ENCODE measurements around the gene S100A3.

The S100A3 gene

DNA sequence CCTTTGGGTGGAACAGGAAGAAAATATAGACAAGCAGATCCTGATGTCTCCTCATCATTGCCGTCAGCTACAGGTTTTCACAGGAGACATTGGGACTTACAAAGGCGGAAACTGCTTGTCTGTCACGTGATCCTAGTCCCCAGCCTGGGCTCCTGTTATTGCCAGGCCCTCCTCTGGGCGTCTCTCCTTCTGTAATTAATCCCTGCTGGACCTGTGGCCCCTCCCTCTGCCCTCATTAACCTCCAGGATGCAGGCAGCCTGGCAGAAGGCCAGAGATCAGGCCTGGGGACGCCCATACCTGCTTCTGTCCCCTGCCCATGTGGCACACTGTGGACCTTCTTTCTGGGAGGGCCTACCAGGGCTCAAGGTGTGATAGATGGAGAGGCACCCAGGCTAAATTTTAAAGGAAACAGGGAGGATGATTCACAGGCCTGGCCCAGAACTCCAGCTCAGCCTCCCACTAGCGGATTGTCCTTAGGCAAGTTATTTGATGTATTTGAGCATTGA is 10.7 kb downstream of the S100A3 start:
- Mint-ChIP-seq H3K4me3 (no peak overlapping the region), H3K9me3 (no peaks in the 10 kb centered on the region), H3K27me3 (no peaks in the 10 kb centered on the region), H3K36me3 (ENCODE audit: low read depth) (peaks cover 34% of the 10 kb centered on the region), H3K27ac (peak overlapping the region; percentile 76), H3K4me1 (ENCODE audit: low read depth) (peaks cover 84% of the 10 kb centered on the region)
- DNase-seq: no peak

GRCh38 chr1:153537376-153537730 is 11.7 kb downstream of the S100A3 start:
- Mint-ChIP-seq H3K27ac (peak overlapping the region; percentile 76), H3K36me3 (ENCODE audit: low read depth) (peaks cover 27% of the 10 kb centered on the region), H3K9me3 (no peaks in the 10 kb centered on the region), H3K4me1 (ENCODE audit: low read depth) (peaks cover 84% of the 10 kb centered on the region), H3K27me3 (no peaks in the 10 kb centered on the region), H3K4me3 (no peak overlapping the region)
- no peak for DNase-seq

DNA sequence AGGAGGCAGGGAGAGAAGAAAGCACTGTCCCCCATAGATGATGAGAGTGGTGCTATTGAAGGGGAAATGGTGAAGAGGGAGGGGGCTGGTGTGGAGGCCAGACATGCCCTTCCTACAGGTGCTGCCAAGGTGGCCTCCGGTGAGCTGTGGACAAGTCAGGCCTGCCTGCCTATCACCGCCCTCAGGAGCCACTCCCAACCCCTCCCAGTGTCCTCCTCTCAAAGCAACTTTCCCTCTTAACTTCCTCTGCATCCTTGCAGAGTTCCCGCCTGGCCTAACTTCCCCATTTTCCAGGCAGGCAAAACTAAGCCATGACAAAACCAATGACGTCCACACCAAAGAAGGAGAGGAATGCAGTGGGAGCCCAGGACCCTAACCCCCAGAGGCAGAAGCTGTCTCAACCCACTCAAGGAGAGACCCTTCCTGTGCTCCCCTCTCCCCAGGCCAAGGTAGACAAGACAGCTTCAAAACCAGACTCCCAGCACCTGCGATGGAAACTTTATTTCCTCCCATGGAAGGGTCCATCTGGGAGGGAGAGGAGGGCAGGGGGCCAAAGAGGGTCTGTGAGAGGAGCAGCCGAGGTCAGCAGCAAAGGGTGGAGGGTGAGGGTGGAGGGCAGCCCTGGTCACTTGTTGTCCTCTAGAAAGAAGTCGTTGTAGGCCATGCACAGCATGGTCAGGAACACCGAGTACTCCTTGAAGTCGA is 12.2 kb downstream of the S100A3 start:
- DNase-seq: no peak
- Mint-ChIP-seq H3K9me3 (no peaks in the 10 kb centered on the region), H3K4me1 (ENCODE audit: low read depth) (peaks cover 84% of the 10 kb centered on the region), H3K27me3 (no peaks in the 10 kb centered on the region), H3K36me3 (ENCODE audit: low read depth) (peaks cover 27% of the 10 kb centered on the region), H3K27ac (peak overlapping the region; percentile 98), H3K4me3 (peak overlapping the region; percentile 93)

DNA sequence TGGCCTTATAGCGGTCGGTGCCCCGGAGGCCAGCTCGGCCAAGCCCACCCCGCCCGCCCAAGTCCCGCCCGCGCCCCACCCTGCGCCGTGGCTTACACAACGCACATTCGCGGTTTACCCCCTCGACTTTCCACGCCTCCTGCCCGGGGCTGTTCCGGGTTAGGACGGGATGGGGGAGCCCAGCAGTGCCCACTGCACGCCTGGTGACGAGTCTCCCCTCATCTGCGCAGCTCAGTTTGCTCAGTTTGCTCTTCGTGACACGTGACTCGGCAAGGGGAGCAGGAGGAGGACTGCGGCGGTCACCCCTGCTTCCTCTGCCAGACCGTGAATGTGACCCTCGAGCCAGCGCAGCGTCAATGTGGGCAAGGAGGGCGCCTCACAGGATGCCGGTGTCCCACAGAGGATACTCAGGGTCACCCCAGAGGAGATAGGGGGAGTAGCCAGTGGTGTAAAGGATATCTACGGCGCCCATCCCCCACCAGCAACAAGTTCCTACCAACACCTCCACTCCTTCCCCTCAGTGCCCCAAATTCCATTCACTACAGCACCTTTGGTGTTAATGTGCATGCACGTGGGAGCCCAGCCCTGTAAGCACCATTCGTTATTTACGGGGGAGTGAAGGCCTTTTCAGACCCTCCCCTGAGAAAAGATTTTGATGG is 12.9 kb downstream of the S100A3 start:
- H3K9me3 Mint-ChIP-seq: no peaks in the 10 kb centered on the region

DNA sequence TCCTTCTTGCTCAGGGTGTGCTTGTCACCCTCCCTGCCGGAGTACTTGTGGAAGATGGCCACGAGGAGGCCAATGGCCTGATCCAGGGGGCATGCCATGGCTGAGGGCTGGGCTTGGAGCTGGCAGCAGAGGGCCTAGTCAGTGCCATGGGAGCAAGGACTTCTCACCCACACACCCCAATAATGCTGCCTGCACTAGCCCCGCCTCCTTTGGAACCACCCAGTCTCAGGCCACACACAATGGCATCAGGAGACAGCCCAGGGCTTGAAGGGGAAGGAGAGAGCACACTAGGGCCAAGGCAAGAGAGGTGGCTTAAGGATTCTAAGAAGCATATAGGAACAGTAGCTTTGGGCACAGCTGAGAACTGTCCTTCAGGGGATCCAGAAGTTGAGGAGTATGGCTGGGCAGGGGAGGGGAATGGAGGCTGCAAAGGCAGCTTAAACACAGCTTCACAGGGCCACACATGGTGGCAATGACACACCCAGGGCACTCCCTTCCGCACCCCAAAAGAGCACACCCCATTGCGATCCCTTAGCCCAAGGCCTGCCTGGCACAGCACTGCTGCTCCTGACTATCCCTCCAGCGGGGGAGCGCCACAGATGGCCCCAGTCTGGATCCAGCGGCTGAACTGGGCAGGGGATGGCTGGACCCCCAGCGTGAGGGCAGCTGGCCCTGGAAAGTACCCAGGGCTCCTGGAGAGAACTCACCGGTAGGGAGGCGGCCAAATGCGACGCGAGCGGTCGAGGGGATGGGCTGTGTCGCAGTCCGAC is 13.6 kb downstream of the S100A3 start, which contains the start of gene S100A6:
Gene S100A6, minus strand, starts transcription at position 750 of the 770 bp plus-strand sequence. Its CDS starts 652 bp downstream, at position 98.
- peaks cover 83% of the 10 kb centered on the region for H3K4me1 Mint-ChIP-seq (ENCODE audit: low read depth)
- peak; percentile 68 for DNase-seq
- H3K4me3 Mint-ChIP-seq: peak within 1 kb of the TSS; percentile 93
- no peaks in the 10 kb centered on the region for H3K9me3 Mint-ChIP-seq
- H3K27ac Mint-ChIP-seq: peak within 1 kb of the TSS; percentile 98
- no peaks in the 10 kb centered on the region for H3K27me3 Mint-ChIP-seq
- peaks cover 25% of the 10 kb centered on the region for H3K36me3 Mint-ChIP-seq (ENCODE audit: low read depth)

More for the DNA sequence above, 12.9 kb downstream of the S100A3 start:
- Mint-ChIP-seq H3K36me3 (ENCODE audit: low read depth) (peaks cover 27% of the 10 kb centered on the region), H3K4me3 (peak overlapping the region; percentile 93), H3K4me1 (ENCODE audit: low read depth) (peaks cover 84% of the 10 kb centered on the region), H3K27me3 (no peaks in the 10 kb centered on the region), H3K27ac (peak overlapping the region; percentile 98)
- peak; percentile 87 for DNase-seq

GRCh38 chr1:153534925-153535241 is 14.2 kb downstream of the S100A3 start:
- Mint-ChIP-seq H3K27ac (peak overlapping the region; percentile 92), H3K27me3 (no peaks in the 10 kb centered on the region), H3K9me3 (no peaks in the 10 kb centered on the region), H3K4me3 (peak overlapping the region; percentile 93), H3K36me3 (ENCODE audit: low read depth) (peaks cover 25% of the 10 kb centered on the region), H3K4me1 (ENCODE audit: low read depth) (peaks cover 79% of the 10 kb centered on the region)
- no peak for DNase-seq

DNA sequence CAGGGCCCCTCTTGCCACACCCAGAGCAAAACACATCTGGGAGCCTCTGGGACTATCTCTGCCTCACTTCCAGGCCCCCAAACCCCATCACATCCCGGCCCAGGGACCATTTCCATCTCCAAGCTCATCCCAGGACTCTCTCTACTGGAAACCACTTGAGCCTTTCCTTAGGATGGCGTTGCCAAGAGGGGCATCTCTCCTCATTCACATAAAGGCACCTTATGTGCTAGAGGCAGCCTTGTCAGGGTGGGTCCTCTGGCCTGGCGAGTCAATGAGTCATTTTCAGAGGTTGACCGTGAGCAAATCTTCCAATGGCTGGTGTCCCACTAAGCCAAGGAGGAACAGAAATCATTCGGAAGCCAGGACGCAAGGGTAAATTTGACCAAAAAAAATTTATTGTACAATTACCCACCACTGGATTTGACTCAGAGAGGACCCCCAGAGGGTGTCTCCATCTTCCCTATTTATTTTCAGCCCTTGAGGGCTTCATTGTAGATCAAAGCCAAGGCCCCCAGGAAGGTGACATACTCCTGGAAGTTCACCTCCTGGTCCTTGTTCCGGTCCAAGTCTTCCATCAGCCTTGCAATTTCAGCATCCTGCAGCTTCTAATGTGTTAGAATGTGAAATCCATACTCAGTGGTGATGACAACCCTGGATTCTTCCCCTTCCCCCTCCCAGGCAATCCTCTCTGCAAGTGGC is 14.7 kb downstream of the S100A3 start:
- Mint-ChIP-seq H3K27ac (peak overlapping the region; percentile 92), H3K27me3 (no peaks in the 10 kb centered on the region), H3K4me1 (ENCODE audit: low read depth) (peaks cover 74% of the 10 kb centered on the region), H3K36me3 (ENCODE audit: low read depth) (peaks cover 25% of the 10 kb centered on the region), H3K4me3 (peak overlapping the region; percentile 93), H3K9me3 (no peaks in the 10 kb centered on the region)
- DNase-seq: no peak

- Mint-ChIP-seq H3K36me3 (ENCODE audit: low read depth) (peaks cover 25% of the 10 kb centered on the region), H3K27me3 (no peaks in the 10 kb centered on the region), H3K4me1 (ENCODE audit: low read depth) (peaks cover 73% of the 10 kb centered on the region), H3K4me3 (peak overlapping the region; percentile 93), H3K27ac (peak overlapping the region; percentile 92), H3K9me3 (no peaks in the 10 kb centered on the region)
- no peak for DNase-seq
Observed at GRCh38 chr1:153533689-153534201, 15.3 kb downstream of the S100A3 start.

GRCh38 chr1:153532769-153533599 is 16.1 kb downstream of the S100A3 start:
- Mint-ChIP-seq H3K27me3 (no peaks in the 10 kb centered on the region), H3K36me3 (ENCODE audit: low read depth) (peaks cover 25% of the 10 kb centered on the region), H3K4me1 (ENCODE audit: low read depth) (peaks cover 71% of the 10 kb centered on the region), H3K27ac (peak overlapping the region; percentile 92), H3K4me3 (peak overlapping the region; percentile 93), H3K9me3 (no peaks in the 10 kb centered on the region)
- peak; percentile 86 for DNase-seq

GRCh38 chr1:153532181-153532580 is 16.9 kb downstream of the S100A3 start:
- peak overlapping the region; percentile 92 for H3K27ac Mint-ChIP-seq
- no peaks in the 10 kb centered on the region for H3K27me3 Mint-ChIP-seq
- H3K4me1 Mint-ChIP-seq (ENCODE audit: low read depth): peaks cover 65% of the 10 kb centered on the region
- peak overlapping the region; percentile 93 for H3K4me3 Mint-ChIP-seq
- DNase-seq: no peak
- no peaks in the 10 kb centered on the region for H3K9me3 Mint-ChIP-seq
- H3K36me3 Mint-ChIP-seq (ENCODE audit: low read depth): peaks cover 25% of the 10 kb centered on the region

DNA sequence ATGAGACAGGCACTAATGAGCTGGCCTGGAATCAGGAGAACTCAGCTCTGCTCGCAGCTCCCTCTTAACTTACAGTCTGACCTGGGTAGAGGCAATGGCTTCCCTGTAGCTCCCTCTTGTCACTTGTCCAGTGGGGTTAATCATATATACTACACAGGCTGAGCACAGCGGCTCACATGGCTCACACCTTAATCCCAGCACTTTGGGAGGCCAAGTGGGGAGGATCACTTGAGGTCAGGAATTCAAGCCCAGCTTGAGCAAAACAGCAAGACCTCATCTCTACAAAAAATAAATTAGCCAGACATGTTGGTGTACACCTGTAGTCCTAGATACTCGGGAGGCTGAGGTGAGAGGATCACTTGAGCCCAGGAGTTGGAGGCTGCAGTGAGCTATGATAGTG is 17.4 kb downstream of the S100A3 start:
- Mint-ChIP-seq H3K4me1 (ENCODE audit: low read depth) (peaks cover 62% of the 10 kb centered on the region), H3K9me3 (no peaks in the 10 kb centered on the region), H3K4me3 (no peak overlapping the region), H3K27ac (peak overlapping the region; percentile 92), H3K27me3 (no peaks in the 10 kb centered on the region), H3K36me3 (ENCODE audit: low read depth) (peaks cover 25% of the 10 kb centered on the region)
- no peak for DNase-seq

GRCh38 chr1:153527683-153528040 is 21.4 kb downstream of the S100A3 start:
- no peaks in the 10 kb centered on the region for H3K36me3 Mint-ChIP-seq (ENCODE audit: low read depth)
- no peak overlapping the region for H3K27ac Mint-ChIP-seq
- no peaks in the 10 kb centered on the region for H3K27me3 Mint-ChIP-seq
- H3K4me1 Mint-ChIP-seq (ENCODE audit: low read depth): peaks cover 34% of the 10 kb centered on the region
- no peak for DNase-seq
- H3K4me3 Mint-ChIP-seq: no peak overlapping the region
- no peaks in the 10 kb centered on the region for H3K9me3 Mint-ChIP-seq

DNA sequence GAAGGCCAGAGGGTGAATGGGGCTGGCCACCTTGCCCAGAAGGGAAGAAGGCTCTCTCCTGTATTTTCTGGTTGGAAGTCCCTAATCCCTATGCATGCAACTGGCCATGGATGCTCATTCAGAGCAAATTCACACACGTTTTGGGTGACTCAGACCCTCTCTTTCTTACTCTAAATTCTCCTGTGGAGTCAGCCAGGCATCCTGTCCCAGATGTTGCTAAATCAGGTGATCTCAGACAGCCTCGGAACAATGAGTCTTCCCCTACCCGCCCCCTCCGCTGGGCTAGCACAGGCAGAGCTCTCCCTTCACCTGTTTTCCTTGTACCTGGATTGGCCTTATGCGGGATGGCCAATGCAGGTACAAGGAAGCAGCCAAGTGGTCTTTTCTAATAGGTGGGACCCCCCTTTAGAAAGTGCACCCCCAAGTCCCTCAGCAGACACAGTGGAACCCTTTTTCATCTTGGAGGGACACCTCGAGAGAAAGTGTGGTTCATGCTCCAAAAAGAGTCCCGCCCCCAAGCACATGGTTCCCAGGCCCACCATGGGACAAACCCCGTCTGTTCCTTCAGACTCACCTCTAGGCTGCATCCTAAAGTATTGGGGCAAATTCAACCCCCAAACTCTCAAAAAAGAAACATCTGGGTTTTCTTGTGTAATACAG is 21.9 kb downstream of the S100A3 start:
- Mint-ChIP-seq H3K27me3 (no peaks in the 10 kb centered on the region), H3K4me1 (ENCODE audit: low read depth) (peaks cover 34% of the 10 kb centered on the region), H3K4me3 (no peak overlapping the region), H3K27ac (peak overlapping the region; percentile 8), H3K36me3 (ENCODE audit: low read depth) (no peaks in the 10 kb centered on the region), H3K9me3 (no peaks in the 10 kb centered on the region)
- no peak for DNase-seq

All from activated T-cell treated with anti-CD3 and anti-CD28 coated beads, Interleukin-2, amount 50 U/mL, for 24 hours (primary cell).